HG02938 (cell line): Measurements from ENCODE around the gene GAB4.
"Not testable (repeated sequence)": the region's sequence is repeated elsewhere in the genome, so short reads cannot be mapped to it uniquely, and the experiment has no call there.

ENCODE experiments used
- ATAC-seq: cut with Tn5 transposase; IDR thresholded peaks from one replicate; pipeline ENCODE4 v1.9.1; 2021; ENCODE audit warnings: mild to moderate bottlenecking, moderate library complexity; ENCODE audit not compliant: unreplicated experiment

GAB4 gene, protein sequence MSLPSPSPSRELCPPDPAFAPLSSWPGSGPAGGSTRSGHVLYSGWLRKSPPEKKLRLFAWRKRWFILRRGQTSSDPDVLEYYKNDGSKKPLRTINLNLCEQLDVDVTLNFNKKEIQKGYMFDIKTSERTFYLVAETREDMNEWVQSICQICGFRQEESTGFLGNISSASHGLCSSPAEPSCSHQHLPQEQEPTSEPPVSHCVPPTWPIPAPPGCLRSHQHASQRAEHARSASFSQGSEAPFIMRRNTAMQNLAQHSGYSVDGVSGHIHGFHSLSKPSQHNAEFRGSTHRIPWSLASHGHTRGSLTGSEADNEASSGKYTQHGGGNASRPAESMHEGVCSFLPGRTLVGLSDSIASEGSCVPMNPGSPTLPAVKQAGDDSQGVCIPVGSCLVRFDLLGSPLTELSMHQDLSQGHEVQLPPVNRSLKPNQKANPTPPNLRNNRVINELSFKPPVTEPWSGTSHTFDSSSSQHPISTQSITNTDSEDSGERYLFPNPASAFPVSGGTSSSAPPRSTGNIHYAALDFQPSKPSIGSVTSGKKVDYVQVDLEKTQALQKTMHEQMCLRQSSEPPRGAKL

GRCh38 chr22:17007852-17008731, at the start of gene GAB4:
GAB4 (minus strand) TSS chr22:17008222; CDS start chr22:17008114, 108 bp downstream.
- ATAC-seq = no peak

DNA sequence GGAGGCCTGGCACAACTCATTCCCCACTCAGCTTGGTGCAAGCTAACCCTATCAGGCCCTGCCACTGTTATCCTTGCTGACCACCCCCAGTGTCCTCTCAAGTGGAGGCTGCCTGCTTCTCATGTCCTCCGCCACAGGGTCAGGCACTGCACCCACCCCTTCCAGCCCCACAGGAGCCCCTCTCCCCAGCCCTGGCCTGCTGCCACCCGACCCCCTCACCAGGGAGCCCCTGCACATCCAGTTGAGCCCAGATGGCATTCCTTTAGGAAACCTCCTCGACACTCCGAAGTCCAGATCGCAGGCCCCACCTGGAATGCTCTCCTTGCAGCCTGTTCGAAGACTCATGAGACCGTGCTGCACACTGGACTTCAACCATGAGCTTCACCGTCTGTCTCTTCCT, 48.8 kb upstream of the GAB4 start:
- ATAC-seq = no peak

DNA sequence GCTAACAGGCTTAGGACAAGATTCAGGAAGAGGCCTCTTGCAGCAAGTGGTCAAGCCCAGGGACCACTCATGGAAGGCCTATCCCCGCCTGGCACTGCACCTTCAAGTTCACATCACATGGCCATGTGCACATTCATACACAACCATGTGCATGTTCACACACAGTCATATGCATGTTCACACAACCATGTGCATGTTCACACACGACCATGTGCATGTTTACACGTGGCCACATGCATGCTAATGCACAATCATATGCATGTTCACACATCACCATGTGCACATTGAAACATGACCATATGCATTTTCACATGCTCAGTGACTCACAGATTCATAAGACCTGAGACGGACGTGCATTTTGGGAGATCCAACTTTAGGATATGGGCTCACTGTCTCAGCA, 48.0 kb upstream of the GAB4 start:
- ATAC-seq = no peak

GRCh38 chr22:17047656-17048055, 39.6 kb upstream of the GAB4 start:
- ATAC-seq = no peak

DNA sequence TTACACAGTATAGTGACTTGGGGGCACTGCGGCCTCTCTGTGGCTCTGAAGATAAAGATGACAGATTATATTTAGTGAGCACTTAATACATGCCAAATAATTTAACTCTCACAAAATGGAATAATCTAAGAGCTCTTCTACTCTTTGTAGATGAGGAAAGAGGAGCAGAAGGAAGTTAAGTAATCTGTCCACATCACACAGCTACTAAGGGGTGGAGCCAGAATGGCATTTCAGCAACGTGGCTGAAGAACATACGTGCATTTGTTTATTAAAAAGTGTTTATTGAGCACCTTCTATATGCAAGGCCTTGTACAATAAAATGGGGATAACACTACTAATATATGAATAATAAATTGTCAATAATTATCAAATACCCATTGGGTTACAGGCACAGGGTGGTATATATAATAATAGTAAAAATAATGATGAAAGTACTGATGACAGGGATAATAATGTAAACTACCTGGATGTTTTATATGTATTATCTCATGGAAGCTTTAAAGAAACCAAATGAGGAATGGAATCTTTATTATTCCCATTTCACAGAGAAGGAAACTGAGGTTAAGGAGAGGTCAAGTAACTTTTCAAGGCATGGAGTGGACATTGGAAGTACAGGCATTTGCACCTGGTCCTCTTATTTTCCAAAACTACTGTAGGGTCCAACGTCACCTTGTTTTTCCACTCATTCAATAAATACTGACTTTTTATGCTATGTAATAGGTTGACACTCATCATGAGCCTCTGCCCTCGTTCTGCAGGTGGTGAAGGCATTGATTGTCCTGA, 38.7 kb upstream of the GAB4 start:
- no peak for ATAC-seq

DNA sequence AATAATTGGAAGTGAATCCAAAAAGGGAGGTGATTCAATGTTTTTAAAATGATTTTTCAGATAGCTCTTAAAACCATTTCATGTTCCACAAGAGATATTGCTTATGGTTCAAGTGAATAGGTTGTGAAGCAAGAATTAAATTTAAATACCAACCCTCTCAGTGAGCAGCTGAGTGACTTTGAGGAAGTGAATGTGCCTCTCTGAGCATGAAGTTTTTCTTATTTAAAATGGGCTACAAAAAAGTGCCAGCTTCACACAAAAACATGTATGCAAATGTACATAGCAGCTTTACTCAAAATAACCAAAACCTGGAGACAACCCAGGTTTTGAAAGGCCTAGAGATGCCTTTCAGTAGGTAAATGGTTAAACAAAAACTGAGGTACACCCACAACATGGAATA, 35.5 kb upstream of the GAB4 start:
- ATAC-seq = no peak

- ATAC-seq = peak; percentile 81
Observed at GRCh38 chr22:17036842-17037711, 29.1 kb upstream of the GAB4 start.

- peak; percentile 44 for ATAC-seq
Observed at GRCh38 chr22:17035976-17036841, 28.2 kb upstream of the GAB4 start.

DNA sequence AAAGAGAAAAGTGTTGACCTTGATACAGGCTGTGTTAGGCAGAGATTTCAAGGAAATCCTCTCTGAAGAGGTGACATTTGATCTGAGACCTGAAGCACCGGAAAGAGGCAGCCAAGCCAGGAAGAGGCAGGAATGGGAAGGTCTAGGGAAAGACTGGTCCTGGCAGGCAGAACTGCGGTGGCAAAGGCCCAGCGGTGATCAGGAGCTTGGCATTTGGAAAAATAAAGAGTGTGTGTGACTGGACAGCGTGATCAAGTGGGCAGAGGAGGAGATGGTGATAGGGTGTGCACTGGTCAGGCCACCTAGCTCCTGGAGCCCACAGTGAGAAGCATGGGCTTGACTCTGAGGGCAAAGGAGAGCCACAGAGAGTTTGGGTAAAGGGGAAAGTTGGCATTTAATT, 27.2 kb upstream of the GAB4 start:
- ATAC-seq = no peak

- not testable (repeated sequence) for ATAC-seq
Observed at GRCh38 chr22:17034532-17034931, 26.5 kb upstream of the GAB4 start.

GRCh38 chr22:17032277-17032676, 24.3 kb upstream of the GAB4 start:
- ATAC-seq = not testable (repeated sequence)

- not testable (repeated sequence) for ATAC-seq
Observed at GRCh38 chr22:17024380-17024779, 16.4 kb upstream of the GAB4 start.

DNA sequence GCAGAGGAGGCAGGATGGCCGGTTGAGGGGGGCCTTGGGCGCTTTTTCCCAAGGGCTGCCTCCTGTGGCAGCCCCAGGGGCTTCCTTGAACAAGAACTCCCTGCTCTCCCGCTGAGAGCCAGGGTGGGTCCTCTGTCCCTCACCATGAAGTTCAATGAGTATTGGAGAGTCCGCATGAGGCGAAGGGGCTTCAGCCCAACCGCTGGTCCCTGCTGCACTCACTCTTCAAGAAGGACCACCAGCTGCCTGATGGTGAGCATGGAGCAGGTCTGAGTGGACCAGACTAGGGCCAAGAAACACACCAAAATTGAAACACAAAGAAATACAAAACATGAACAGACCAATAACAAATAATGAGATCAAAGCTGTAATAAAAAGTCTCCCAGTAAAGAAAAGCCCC, 7.5 kb upstream of the GAB4 start:
- not testable (repeated sequence) for ATAC-seq

DNA sequence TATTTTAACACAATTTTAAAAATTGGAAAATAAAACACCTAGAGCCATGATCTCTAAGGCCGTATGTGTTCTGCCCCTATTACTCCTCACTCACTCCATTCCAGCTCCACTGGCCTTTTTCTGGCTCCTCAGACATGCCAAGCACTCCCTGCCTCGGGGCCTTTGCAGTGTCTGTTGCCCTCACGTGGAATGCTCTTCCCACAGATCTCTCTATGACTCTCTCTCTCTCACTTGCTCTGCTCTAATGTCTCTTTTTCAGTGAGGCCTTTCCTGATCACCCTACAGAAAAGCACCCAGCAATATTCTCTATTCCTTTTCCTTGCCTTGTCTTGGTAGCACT, 6.0 kb upstream of the GAB4 start:
- not testable (repeated sequence) for ATAC-seq

DNA sequence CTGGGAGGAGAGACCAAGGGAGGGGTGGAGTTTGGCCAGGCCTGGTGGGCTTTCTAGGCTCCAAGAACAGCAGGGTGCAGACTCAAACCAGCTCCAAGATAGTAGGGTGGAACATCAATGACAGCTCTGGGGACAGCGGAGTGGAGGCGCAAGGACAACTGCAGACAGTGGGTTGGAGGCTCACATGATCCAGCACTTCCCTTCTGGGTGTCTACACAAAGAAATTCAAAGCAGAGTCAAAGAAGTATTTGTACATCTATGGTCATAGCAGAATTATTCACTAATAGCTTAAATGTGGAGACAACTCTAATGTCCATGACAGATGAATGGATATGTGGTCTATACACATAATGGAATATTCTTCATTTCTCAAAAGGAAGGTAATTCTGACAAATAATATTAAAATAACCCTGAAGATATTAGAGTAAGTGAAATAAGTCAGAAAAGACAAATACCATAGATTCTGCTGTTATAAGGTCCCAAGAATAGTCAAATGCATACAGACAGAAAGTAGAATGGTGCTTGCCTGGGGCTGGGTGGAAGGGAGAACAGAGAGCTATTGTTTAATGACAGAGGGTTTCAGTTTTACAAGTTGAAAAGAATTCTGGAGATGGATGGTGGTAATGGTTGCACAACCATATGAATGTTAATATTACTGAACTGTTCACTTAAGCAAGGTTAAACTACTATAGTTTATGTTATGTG, 5.5 kb upstream of the GAB4 start:
- no peak for ATAC-seq

DNA sequence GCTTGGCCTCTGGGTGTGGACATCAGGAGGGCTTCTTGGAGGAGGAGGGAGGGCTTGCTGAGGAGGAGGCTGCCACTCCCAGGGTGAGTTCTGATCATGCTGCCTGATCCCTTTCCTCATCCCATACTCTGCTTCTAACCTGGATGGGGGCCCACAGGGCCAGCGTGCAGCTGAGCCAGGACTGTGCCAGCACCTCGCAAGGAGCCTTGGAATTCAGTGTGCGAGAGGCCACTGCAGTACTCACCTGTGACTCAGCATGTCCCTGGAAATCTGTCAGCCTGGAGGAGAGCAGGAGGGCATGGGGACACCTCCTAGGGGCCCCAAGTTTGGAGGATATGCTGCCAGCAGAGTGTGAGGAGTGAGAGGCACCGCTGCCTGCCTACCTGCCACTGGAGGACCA, 4.2 kb upstream of the GAB4 start:
- no peak for ATAC-seq

DNA sequence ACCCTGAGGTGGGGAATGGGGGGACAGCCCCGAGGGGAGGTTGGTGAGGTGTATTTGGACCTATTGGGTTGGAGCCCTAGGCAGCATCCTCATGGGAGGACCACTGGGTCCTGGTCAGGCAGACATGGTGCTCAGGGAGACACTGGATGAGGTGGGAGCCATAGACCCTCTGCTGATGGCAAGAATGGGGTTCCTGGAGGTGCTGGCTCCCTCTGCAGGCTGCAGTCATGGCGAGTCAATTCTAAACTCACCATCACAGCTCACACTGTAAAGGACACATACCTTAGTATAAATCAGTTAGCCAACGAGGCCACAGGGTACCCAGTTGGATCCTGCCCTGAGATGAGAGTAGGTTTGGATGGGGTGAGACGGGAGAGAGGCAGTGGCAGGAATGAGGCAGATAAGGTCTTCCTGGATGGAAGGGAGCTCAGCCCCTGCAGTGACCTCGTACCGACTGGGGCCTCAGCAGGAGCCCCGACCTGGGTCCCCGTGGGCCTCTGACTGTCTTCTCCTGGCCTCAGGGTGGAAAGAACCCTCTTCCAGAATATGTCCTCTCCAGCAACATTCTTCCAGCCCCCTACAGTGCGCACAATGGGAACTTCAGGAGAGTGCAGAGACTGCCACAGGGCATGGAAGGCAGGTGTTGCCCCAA, 1.7 kb upstream of the GAB4 start:
- ATAC-seq = no peak

- ATAC-seq = no peak
Observed at GRCh38 chr22:17007257-17007656, 765 bp downstream of the GAB4 start.
